ENCODE results near the gene CDK7.

CDK7 gene

DNA sequence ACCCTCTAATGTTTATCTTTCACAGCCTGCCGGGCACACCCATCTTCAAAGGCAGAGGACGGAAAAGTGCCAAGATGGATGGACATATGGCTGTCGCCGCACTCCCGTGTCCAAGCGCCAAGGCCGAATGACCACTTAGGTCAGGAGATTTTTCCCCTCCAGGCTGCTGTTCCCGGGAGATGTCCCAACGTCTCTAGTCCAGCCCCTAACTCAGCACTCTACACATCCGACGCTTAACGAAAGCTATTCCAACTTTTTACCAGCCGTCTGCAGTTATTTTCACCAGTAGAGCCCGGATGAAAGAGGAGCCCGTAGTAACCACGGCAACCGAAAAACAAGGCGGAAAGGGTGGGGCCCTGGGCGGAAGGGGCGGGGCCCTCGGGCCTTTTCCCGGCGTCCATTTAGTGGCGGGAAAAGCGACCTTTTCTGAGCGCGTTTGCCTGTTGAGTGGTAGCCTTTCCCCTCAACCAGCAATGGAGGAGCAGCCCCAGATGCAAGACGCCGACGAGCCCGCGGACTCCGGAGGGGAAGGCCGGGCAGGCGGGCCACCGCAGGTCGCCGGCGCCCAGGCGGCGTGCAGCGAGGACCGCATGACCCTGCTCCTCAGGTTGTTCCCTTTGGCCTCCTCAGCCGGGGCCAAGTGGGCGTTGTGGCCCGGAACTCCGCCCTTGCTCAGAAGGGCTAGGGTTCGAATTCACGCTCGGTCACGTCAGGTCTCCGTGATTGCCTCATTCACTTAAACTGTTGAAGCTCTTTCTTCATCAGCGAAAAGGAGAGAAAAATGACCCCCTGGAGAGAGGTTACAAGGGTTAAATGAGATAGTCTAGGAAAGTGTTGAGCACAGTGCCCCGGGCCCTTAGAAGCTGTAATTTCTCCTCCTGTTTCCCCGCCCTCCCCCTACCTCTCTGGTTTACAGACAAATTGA, 45.3 kb upstream of the CDK7 start, which contains the start of gene CENPH:
TSS of gene CENPH (plus strand) at position 422 of the 925 bp plus-strand sequence. CDS start at position 474, 52 bp downstream.
- Histone ChIP-seq H3K4me3 (replicated peaks; ENCODE audit: insufficient read depth, low read length) (peak within 1 kb of the TSS; percentile 62), H3K27me3 (ENCODE audit: insufficient read depth, poor library complexity, severe bottlenecking) (no peaks in the 10 kb centered on the region), H3K27ac (replicated peaks) (peak within 1 kb of the TSS; percentile 98)
- TF ChIP-seq, protein P1, sequence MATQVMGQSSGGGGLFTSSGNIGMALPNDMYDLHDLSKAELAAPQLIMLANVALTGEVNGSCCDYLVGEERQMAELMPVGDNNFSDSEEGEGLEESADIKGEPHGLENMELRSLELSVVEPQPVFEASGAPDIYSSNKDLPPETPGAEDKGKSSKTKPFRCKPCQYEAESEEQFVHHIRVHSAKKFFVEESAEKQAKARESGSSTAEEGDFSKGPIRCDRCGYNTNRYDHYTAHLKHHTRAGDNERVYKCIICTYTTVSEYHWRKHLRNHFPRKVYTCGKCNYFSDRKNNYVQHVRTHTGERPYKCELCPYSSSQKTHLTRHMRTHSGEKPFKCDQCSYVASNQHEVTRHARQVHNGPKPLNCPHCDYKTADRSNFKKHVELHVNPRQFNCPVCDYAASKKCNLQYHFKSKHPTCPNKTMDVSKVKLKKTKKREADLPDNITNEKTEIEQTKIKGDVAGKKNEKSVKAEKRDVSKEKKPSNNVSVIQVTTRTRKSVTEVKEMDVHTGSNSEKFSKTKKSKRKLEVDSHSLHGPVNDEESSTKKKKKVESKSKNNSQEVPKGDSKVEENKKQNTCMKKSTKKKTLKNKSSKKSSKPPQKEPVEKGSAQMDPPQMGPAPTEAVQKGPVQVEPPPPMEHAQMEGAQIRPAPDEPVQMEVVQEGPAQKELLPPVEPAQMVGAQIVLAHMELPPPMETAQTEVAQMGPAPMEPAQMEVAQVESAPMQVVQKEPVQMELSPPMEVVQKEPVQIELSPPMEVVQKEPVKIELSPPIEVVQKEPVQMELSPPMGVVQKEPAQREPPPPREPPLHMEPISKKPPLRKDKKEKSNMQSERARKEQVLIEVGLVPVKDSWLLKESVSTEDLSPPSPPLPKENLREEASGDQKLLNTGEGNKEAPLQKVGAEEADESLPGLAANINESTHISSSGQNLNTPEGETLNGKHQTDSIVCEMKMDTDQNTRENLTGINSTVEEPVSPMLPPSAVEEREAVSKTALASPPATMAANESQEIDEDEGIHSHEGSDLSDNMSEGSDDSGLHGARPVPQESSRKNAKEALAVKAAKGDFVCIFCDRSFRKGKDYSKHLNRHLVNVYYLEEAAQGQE (IDR thresholded peaks at IDR 0.05; ENCODE audit: insufficient replicate concordance, low read depth): peak; percentile 25
- TF ChIP-seq POLR2AphosphoS5 (IDR thresholded peaks at IDR 0.05; ENCODE audit: low read depth) (no peak; the same call in 1 of the 2 replicates), GABPA (IDR thresholded peaks at IDR 0.05; ENCODE audit: low read depth) (peak; percentile 66; the same call in 1 of the 2 replicates)
- peak; percentile 69 to 84 for DNase-seq (ENCODE audit: low read depth in 1 of 2, low spot score in 1 of 2)

DNA sequence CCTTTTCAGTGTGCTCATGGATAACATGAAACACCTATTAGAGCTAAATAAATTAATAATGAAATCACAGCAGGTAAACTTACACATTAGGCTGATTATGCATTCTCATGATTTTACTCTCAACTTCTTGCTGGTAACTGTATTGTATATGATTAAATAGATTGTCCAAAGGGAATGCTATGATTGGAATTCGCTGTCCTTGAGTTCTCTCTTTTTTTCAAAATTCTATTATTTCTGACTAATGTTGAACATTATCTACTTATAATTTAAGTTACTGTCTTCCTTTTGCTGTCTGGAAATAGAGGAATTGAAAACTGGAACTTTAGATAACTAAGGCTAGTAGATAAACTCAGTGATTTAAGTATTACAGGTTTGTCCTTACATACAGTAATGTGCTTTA, 32.2 kb upstream of the CDK7 start:
- Histone ChIP-seq H3K4me3 (replicated peaks; ENCODE audit: insufficient read depth, low read length) (no peak overlapping the region), H3K27ac (replicated peaks) (no peak overlapping the region), H3K27me3 (ENCODE audit: insufficient read depth, poor library complexity, severe bottlenecking) (no peaks in the 10 kb centered on the region)
- DNase-seq (ENCODE audit: low read depth in 1 of 2, low spot score in 1 of 2): no peak
- TF ChIP-seq GABPA (IDR thresholded peaks at IDR 0.05; ENCODE audit: low read depth) (no peak), SPI1 (IDR thresholded peaks at IDR 0.05; ENCODE audit: borderline replicate concordance, low read depth) (no peak), POLR2AphosphoS5 (IDR thresholded peaks at IDR 0.05; ENCODE audit: low read depth) (no peak)
- TF ChIP-seq, protein P2, sequence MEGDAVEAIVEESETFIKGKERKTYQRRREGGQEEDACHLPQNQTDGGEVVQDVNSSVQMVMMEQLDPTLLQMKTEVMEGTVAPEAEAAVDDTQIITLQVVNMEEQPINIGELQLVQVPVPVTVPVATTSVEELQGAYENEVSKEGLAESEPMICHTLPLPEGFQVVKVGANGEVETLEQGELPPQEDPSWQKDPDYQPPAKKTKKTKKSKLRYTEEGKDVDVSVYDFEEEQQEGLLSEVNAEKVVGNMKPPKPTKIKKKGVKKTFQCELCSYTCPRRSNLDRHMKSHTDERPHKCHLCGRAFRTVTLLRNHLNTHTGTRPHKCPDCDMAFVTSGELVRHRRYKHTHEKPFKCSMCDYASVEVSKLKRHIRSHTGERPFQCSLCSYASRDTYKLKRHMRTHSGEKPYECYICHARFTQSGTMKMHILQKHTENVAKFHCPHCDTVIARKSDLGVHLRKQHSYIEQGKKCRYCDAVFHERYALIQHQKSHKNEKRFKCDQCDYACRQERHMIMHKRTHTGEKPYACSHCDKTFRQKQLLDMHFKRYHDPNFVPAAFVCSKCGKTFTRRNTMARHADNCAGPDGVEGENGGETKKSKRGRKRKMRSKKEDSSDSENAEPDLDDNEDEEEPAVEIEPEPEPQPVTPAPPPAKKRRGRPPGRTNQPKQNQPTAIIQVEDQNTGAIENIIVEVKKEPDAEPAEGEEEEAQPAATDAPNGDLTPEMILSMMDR (IDR thresholded peaks at IDR 0.05; ENCODE audit: insufficient read depth, low read length): no peak
- TF ChIP-seq, protein P1 (IDR thresholded peaks at IDR 0.05; ENCODE audit: insufficient replicate concordance, low read depth): no peak

DNA sequence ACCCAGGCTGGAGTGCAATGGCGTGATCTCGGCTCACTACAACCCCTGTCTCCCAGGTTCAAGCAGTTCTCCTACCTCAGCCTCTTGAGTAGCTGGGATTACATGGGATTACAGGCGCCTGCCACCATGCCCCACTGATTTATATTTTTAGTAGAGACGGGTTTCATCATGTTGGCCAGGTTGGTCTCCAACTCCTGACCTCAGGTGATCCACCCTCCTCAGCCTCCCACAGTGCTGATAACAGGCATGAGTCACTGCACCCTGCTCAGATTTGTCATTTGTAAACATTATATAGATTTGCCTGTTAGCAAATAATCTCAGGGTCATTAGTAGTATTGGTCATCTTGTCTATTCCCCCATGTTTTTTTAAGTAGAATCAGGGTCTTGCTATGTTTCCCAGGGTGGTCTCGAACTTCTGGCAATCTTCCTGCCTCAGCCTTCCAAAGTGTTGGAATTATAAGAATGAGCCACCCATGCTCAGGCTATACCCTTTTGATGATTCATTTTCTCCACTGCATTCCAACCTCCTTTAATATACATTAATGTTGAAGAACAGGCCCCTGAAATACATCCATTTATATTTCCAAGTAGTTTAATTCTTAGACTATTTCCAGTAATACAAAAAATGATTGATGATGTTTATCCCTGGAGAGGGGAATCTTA, 28.0 kb upstream of the CDK7 start:
- Histone ChIP-seq H3K27me3 (ENCODE audit: insufficient read depth, poor library complexity, severe bottlenecking) (no peaks in the 10 kb centered on the region), H3K27ac (replicated peaks) (no peak overlapping the region), H3K4me3 (replicated peaks; ENCODE audit: insufficient read depth, low read length) (no peak overlapping the region)
- TF ChIP-seq, protein P1 (IDR thresholded peaks at IDR 0.05; ENCODE audit: insufficient replicate concordance, low read depth): no peak
- no peak for TF ChIP-seq SPI1 (IDR thresholded peaks at IDR 0.05; ENCODE audit: borderline replicate concordance, low read depth)
- TF ChIP-seq, protein P2 (IDR thresholded peaks at IDR 0.05; ENCODE audit: insufficient read depth, low read length): no peak
- TF ChIP-seq POLR2AphosphoS5 (IDR thresholded peaks at IDR 0.05; ENCODE audit: low read depth): no peak
- TF ChIP-seq GABPA (IDR thresholded peaks at IDR 0.05; ENCODE audit: low read depth): no peak
- no peak for DNase-seq (ENCODE audit: low read depth in 1 of 2, low spot score in 1 of 2)

Measured in HL-60 (cell line).